GM19467 (cell line): Measurements from ENCODE around the gene FSIP1.

Experiments used
- ATAC-seq: cut with Tn5 transposase; IDR thresholded peaks from one replicate; pipeline ENCODE4 v1.9.1; 2021; ENCODE audit warnings: mild to moderate bottlenecking, moderate library complexity; ENCODE audit not compliant: unreplicated experiment

FSIP1 gene

DNA sequence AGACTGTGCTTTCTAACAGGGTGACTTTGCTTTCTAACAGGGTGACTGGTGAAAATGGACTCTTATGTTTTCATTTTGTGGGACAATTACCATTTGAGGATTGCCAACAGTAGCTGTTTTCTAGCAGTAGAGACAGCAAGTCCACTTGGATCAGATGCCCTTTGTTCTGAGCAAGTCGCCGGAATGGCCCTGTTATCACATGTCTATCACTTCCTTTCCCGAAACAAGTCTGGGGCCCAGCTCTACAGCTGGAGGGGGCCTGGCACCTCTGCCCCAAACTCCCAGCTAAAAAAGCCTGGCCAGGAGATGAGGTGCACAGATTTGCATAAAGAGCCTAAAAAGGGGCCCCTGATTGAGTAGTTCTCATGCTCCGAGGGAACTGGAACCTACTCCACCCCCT lies 157.2 kb downstream of the FSIP1 start:
- no peak for ATAC-seq

DNA sequence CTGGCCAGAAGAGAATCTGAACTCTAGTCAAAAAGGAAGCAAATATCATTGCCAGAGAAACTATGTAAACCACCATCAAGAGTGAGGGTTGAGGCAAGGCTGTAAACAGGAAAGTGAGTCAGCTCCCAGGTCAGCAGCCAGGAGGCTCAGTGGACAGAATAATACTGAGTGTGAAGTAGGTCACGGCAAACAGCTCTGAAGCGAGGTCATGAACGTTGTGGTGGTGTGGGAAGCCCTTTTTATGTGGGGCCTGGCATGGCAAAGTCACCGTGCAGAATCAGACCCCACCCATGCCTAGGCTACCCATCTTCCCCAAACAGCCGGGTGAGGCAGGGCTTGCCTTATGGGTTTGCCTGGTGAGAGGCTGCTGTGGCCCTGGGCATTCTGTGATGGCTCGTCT lies 157.8 kb downstream of the FSIP1 start:
- ATAC-seq: no peak

DNA sequence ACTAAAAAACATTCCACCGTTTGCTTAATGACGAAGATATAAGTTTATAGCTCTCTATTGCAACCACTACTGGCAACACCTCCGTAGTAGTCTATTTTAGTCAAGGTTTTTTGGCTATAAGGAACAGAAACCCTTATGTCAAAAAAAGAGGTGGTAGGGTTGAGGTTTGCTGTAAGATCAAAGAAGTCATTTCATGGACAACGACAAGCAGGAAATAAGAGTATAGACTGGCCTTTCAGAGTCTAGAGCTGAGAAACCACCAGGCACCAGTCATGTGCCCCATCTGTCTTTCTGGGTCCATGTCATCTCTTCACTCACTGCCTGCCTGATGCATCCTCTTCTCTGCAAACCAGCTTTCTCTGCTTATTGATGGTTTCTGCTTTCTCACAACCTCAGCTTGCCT lies 159.1 kb downstream of the FSIP1 start:
- peak; percentile 86 for ATAC-seq

DNA sequence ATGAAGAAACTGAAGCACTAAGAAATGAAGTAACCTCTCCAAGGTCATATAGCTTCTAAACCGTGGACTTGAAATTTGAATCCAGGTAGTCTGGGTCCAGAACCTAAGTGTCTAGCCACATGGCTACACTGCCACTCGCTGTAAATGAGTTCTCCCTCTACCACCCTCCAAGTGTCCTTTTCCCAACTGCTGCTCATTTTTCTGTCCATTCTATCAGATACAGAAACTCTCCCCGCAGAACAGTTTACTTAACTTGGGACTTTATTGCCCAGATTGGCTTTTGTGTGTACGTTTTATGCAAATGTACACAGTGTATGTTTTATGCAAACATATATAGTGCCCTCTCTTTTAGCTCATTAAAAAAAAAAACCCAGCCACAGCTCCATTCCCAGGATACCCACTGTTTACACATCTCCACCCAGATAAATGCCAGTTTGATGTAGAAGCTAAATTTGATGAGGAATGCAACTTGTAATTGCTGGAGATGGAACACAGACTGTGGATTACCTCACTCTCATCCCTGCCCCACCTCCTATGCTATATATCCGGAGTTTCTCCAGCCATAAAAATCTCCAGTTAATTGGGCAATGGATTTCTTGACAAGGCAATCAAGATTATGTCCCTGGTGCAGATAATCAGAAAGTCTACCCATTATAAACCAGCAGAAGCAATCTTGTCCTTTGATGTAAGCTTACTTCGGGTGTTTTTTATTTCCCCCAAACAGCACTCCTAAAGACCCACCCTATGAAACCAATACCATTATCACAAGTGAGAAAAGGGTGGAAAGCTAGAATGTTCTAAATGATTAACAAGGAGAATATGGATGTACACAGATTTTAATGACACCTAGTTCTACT lies 159.8 kb downstream of the FSIP1 start:
- ATAC-seq: no peak

DNA sequence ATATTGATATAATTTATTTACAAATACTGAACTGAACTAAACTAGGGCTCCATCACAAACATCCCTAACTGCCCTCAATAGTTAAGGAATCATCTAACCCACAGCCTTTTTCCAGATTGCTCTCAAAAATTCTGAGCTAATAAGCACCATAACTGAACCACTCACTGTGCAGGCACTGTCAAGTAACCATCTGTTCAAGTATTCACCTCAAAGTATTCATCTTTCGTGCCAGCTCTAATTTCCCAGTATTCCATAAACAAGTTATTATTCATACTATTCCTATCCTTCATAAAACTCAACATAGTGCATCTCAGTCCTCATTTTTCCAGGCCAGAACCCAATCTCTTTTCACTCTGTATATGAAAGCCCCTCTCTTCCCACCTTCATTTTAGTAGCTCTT lies 160.7 kb downstream of the FSIP1 start:
- no peak for ATAC-seq

DNA sequence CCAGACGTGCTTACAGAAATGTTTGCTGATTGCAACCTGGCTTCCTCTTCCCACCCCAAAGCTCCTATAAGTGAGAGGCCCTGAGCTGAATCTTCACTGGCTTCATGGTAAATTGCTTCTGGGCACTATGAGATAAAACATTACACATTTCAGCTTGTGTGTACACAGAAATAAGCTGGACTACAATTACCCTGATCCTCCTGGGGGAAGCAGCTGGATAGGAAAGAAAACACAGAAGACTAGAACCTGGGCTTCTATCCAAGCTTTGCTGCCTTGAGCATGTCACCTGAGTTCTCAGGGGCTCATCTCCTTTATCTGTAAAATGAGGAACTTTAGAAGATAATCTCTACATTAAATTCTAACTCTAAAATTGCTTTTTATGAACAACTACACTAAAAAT lies 161.4 kb downstream of the FSIP1 start:
- ATAC-seq: no peak

DNA sequence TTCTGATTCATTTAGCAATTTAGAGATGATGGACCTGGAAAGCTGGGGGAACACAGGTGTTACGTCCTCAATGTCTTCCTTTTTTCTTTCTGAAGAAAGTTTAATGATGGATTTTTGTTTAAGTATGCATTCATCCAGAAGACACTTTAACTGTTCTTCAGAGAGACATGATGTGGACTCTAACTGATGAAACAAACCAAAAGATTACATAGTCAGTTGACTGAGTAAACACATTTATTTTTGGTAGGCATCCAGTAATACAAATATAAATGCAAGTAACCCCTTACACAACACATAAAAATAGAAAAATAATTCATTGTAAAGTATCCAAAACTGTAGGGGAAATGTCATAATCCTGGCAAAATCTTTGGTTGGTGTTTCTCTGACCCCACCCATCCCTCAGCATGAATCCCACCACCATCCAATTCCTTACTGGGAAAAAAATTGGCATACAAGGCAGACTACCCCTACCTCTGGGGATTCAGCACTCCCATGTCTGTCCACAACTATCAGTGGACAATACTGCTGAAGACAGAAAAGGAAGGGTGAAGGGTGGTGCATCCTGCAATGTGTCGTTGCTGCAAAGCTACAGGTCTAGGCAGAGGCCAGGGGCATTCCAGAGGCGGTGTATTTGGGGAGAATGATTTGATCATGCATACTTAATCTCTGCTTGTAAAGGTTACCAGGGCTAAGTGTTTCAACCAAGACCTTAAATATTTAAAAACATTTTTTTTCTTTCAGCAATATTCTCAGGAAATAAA lies 164.4 kb downstream of the FSIP1 start:
- ATAC-seq: no peak

DNA sequence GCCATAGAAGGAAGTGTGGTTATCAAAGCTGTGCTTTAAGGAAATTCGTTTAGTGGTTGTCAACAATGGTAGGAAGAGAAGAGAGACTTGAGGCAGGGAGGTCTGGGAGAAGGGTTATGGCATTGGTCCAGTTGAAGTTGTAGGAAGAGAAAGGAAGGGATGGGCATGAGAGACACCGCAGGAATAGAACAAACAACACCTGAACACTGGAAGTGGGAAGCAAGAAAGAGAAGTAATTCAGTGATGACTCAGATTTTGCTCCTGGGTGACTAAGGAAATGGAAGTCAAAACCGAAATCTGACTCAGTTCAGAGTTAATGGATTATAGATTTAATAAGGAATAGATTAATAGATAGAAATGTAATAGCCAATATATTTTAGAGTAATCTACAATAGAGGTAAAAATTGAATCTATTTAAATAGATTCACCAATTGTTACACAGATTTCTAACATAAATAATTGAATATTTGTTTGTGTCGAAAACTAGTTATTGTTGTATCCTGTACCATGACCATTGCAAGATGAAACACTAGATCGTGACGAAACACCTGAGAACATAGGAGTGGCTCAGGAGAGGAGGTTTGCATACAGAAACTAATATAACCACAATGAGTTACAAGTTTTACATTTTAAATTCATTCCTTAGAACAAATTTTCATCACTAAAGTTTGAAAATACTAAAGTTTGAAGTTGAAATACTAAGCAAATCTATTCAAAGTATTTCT lies 165.7 kb downstream of the FSIP1 start:
- no peak for ATAC-seq

DNA sequence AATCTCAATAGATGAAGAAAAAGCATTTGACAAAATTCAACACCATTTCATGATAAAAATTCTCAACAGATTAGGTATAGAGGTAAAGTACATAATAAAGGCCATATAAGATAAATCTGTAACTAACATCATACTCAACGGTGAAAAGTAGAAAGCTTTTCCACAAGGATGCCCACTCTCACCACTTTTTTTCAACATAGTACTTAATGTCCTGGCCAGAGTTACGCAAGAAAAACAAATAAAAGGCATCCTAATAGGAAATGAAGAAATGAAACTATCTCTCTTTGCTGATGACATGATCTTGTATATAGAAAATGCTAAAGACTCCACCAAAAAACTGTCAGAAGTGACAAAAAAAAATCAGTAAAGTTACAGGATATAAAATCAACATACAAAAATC lies 168.8 kb downstream of the FSIP1 start:
- no peak for ATAC-seq

DNA sequence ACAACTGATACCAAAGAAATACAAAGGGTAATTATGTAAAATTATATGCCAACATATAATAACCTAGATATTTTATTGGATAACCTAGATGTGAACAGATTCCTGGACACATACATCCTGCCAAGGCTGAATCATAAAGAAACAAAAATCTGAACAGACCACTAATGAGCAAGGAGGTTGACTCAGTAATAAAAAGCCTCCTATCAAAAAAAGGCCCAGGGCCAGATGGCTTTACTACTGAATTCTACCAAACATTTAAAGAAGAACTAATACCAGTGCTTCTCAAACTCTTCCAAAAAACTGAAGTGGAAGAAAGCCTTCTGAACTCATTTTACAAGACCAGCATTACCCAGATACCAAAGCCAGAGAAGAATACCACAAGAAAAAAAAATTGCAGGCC lies 169.4 kb downstream of the FSIP1 start:
- ATAC-seq: no peak

DNA sequence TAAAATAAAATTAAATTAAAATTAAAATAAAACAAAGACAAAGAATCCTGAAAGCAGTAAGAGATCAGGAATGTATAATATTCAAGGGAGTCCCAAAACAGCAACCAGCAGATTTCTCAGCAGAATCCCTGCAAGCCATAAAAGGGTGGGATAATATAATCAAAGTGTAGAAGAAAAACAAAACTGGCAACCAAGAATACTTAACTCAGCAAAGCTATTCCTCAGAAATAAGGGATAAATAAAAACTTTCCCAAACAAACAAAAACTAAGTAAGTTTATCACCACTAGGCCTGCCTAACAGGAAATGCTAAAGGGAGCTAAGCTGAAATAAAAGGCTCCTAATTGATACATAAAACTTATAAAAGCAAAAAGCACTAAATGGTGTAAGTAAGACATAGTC lies 172.0 kb downstream of the FSIP1 start:
- no peak for ATAC-seq

DNA sequence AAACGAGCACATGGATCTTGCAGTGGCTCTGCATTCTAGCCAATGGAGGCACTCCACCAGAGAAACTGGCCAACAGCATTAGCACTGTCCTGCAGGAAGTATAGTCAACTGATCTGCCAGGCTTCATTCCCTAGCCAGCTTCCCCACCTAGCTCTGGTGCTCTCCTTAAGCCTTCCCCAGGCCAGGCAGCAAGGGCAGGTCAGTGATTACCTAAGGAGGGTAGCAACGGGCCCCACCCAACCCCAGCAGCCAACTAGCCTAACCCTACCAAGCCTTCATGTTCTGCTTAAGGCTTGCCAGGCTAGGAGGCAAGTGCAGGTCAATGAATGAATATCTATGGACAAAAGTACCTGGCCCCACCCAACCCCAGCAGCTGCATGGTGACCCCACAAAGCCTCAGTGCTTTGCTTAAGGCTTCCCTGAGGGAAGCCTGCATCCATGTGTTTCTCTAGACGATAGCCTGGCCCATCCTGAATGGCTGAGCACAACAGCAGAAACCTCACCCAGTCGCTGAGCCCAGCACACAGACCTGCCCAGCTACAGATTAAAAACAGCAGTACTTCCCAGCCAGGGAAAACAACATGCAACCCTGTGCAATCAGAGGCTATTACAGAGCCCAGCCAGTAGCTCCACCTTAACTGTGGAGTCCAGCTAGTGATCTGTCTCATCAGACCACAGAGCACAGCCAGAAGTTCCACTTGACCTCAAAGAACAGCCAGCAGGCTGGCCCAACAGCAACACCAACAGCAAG lies 173.3 kb downstream of the FSIP1 start:
- no peak for ATAC-seq

DNA sequence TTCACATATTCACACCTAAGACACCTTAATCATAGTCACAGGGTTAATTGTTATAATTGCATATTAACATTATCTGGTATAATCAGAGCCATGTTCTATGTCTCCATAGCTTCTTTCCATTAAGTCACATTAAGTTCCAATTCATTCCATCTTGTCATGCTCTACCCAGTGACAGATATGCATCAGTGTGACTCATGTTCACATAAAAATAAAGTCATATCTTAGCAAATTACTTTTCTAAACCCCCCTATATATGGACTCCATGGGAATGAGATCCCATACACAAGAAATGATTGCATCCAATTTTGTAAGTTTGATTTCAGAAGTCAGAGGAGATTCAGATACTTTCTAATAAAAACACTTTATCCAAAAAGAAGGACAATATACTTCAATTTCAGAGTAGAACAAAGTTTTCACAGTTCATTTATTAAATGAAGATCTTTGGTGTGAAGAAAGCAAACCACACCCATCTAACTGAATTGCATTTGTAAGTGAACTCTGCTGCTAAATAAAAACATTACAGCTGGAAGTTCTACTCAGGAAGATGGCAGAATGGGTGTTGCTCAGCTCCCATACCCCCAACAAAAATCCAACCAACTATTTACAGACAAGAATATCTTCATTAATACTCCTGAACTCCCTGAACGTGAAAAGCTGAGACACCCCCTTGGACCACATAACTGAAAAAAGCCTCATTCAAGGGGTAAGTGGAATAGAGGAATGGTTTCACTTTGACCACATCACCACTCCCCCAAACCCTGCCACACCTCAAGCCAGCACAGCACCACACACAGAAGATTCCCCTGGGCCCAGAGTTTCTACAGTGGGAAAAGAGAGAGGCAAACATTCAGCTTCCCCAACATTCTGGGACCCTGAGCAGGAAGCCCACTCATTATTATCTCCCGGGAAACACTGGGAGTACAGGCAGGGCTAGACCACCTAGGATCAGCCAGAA lies 174.2 kb downstream of the FSIP1 start:
- no peak for ATAC-seq

DNA sequence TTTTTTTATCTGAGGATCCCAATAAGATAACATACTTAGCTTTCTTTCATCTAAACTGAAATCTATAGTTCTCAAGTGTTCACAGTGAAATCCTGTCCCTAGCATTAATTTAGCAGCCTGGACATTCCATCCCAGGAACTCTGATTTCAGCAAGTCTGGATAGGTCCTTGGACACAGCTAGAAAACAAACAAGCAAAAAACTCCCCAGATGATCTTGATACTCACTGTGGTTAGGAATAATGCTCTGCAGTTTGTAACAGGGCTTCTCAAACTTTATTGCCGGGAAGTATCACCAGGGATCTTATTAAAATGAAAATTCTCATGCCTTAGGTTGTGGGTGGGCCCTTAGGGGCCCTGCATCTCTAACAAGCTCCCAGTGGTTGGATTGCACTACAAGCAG lies 177.5 kb downstream of the FSIP1 start:
- ATAC-seq: no peak

DNA sequence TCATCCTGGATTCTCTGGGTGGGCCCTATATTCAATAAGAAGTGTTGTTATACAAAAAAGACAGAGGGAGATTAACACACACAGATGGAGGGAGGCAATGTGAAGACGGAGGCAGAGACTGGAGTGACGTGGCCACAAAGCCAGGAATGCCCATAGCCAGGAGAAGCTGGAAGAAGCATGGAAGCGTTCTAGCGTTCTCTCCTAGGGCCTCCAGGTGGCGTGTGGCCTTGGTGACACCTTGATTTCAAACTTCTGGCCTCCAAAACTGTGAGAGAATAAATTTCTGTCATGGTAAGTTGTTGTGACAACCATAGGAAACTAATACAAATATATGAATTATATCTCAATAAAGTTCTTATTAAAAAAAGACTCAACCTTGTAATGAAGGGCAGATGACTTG lies 180.5 kb downstream of the FSIP1 start:
- ATAC-seq: no peak

DNA sequence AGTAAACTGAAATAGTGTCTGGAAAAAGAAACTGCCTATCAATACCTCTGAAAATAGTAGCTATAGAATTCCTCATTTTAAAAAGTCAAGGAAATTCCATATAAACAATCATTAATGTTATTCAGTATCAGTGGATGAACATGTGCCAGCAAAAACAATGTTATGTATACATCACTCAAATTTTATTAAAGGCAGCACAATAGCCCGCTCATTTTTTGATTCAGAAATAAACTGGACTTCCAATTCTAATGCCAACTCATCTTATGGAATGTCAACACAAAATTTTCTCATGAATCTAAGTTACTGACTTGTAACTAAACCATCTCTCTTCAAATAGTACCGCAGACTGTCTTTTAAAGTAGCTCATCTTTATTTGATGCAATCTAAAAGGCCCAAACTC lies 182.8 kb downstream of the FSIP1 start:
- no peak for ATAC-seq

DNA sequence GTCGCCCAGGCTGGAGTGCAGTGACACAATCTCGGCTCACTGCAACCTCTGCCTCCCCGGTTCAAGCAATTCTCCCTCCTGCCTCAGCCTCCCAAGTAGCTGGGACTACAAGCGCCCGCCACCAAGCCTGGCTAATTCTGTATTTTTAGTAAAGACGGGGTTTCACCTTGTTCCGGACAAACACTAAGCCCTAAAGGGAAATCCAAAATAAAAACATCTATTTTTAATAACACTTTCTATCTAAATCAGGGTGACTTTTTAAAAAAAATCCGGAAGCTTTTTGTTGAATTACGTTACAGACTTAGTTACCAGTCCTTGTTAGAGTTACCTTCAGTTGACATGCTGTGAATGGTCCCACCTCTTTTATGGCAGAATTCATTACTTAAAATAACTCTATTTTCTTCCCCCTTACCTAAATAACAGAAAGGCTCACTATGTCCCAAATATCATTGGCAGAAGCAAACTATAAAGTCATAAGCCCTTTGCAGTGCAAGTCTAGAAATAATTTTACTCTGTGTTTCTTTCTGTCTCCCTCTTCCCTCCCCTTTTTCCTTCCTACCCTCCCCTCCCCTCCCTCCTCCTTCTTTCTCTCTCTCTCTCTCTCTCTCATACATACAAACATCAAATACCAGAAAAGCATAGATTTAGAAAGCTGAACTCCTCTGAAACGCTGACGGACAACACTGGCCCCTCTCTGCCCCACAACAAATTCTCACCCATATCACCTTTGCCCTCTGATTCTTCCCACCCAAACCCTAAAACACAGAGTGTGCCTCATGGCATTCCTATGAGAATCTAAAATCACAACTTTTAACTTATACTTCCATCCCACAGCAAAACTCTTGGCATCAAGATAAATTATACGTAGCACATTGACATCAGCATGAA lies 183.4 kb downstream of the FSIP1 start:
- ATAC-seq: no peak

DNA sequence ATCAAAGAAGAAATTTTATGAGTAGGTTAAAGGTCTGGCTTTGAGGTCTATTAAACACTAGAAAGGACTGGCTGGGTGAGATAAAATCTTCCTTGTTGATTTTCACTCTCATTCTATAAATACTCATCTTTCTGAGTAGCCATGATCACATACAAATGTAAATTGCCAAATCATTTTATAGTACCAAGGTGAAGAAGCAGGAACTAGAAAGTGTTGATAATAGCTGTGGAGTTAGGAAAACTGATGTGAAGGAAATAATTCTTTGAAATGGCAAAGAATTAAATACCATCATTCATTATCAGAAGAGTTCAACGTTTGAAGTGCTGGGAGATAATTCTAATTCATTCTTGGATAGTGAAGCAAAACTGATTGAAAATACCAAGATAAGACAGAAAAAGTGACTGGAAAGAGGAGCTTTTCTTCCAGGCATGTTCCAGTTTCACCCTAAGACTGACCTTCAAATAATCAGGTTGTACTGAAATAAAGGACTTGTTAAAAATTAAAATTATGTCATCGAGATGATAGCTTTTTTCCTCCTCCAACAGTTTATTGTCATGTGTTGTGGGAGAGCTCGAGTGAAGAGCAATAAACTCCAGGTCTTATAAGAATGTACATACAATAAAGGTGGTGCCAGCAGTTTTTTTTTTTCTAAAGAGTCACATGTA lies 184.3 kb downstream of the FSIP1 start:
- ATAC-seq: no peak
